Smooth muscle cell (in vitro differentiated cells): ENCODE results near the gene CCSER2. TPM values are rescaled to one million over a fixed set of nuclear protein-coding genes. Genes with fewer than 3 reads are reported as not detected.

Source experiments
- DNase-seq: peaks from one replicate; lab custom pipeline; 2025; ENCODE audit not compliant: unreplicated experiment; lab: John Stamatoyannopoulos, UW
- H2AFZ ChIP-seq: fragments of 200-600 bp; sonication (generic); 2 replicates; pipeline ENCODE4 v1.6.0; 2016; ENCODE audit warnings: antibody characterized with exemption, low read depth, mild to moderate bottlenecking
- H3F3A ChIP-seq: fragments of 200-600 bp; sonication (generic); 2 replicates; pipeline ENCODE4 v1.6.0; 2017; ENCODE audit warnings: antibody characterized with exemption, low read depth
- H3K27ac ChIP-seq: fragments of 200-600 bp; sonication (generic); 2 replicates; pipeline ENCODE4 v1.5.1; 2016; ENCODE audit warnings: low read depth, mild to moderate bottlenecking
- H3K27me3 ChIP-seq: fragments of 200-600 bp; sonication (generic); 2 replicates; pipeline ENCODE4 v1.6.1; 2016; ENCODE audit warnings: low read depth, mild to moderate bottlenecking
- H3K36me3 ChIP-seq: fragments of 200-600 bp; sonication (generic); 2 replicates; pipeline ENCODE4 v1.5.1; 2016; ENCODE audit warnings: low read depth
- H3K4me1 ChIP-seq: fragments of 200-600 bp; sonication (generic); 2 replicates; pipeline ENCODE4 v1.5.1; 2016; ENCODE audit warnings: low read depth
- H3K4me2 ChIP-seq: fragments of 200-600 bp; sonication (generic); 2 replicates; pipeline ENCODE4 v1.6.0; 2016; ENCODE audit warnings: mild to moderate bottlenecking
- H3K4me3 ChIP-seq: fragments of 200-600 bp; sonication (generic); 2 replicates; pipeline ENCODE4 v1.5.1; 2016; ENCODE audit warnings: mild to moderate bottlenecking
- H3K79me2 ChIP-seq: fragments of 200-600 bp; sonication (generic); 2 replicates; pipeline ENCODE4 v1.6.0; 2016; ENCODE audit warnings: low read depth, mild to moderate bottlenecking
- H3K9ac ChIP-seq: fragments of 200-600 bp; sonication (generic); 2 replicates; pipeline ENCODE4 v1.6.0; 2016; ENCODE audit warnings: low read depth
- H3K9me3 ChIP-seq: fragments of 200-600 bp; sonication (generic); replicated peaks from 2 replicates; pipeline ENCODE4 v1.5.1; 2016; ENCODE audit warnings: low read depth
- H4K20me1 ChIP-seq: fragments of 200-600 bp; sonication (generic); 2 replicates; pipeline ENCODE4 v1.6.0; 2016; ENCODE audit warnings: low read depth
- whole genome bisulfite sequencing: methylation state at CpG from one replicate; pipeline ENCODE4 v1.1.7; 2016; ENCODE audit warnings: low lambda C conversion rate; 5-methylcytosine and 5-hydroxymethylcytosine counted together
- polyA plus RNA-seq: library from polyadenylated mRNA; unstranded; fragments of >200 nt; fragmentation: Nextera tagmentation; extraction: Ambion mirVana; gene quantifications from 2 replicates; pipeline ENCODE4 v1.2.1, GENCODE V29; 2016
- total RNA-seq: library from RNA; depleted of rRNA; stranded (reverse); fragments of >200 nt; gene quantifications from 2 replicates; pipeline ENCODE4 v1.2.3, GENCODE V29; 2014
- TF ChIP-seq, protein P1 (sequence below): fragments of 200-600 bp; sonication (generic); IDR thresholded peaks from 2 replicates; pipeline ENCODE4 v1.5.1; 2017; ENCODE audit warnings: borderline replicate concordance, mild to moderate bottlenecking, antibody characterized with exemption; ENCODE audit not compliant: insufficient read depth, poor library complexity, severe bottlenecking

The CCSER2 gene
- total and polyA plus RNA-seq, 2 experiments from 2014 or later: 32.8 to 42.1 TPM

DNA sequence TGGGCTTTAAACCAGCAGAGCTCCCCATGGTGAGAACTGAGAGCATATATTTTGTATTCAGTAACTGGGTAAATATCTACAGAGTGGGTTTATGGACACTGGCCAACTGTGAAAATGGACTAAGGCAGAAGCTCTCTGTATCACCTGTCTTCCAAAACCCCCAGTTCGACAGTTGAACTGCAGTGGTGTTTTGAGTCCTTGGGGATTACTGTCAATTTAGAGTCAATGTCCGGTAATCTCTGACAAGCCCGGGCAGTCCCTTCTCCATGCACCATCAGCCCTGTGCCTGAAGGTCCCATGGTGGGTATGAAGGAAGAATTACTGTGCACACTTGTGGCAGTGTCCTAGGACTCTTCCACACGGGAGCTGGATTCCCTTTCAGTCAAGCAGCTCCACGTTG is 235.0 kb downstream of the CCSER2 start:
- TF ChIP-seq, protein P1, sequence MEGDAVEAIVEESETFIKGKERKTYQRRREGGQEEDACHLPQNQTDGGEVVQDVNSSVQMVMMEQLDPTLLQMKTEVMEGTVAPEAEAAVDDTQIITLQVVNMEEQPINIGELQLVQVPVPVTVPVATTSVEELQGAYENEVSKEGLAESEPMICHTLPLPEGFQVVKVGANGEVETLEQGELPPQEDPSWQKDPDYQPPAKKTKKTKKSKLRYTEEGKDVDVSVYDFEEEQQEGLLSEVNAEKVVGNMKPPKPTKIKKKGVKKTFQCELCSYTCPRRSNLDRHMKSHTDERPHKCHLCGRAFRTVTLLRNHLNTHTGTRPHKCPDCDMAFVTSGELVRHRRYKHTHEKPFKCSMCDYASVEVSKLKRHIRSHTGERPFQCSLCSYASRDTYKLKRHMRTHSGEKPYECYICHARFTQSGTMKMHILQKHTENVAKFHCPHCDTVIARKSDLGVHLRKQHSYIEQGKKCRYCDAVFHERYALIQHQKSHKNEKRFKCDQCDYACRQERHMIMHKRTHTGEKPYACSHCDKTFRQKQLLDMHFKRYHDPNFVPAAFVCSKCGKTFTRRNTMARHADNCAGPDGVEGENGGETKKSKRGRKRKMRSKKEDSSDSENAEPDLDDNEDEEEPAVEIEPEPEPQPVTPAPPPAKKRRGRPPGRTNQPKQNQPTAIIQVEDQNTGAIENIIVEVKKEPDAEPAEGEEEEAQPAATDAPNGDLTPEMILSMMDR: no peak
- Histone ChIP-seq H3K36me3 (no peaks in the 10 kb centered on the region), H3K4me1 (peaks cover 8% of the 10 kb centered on the region), H2AFZ (no peak overlapping the region), H3K9ac (no peak overlapping the region), H3K4me2 (no peak overlapping the region), H3K4me3 (no peak overlapping the region), H3K27ac (no peak overlapping the region), H3K79me2 (no peaks in the 10 kb centered on the region), H4K20me1 (no peaks in the 10 kb centered on the region), H3K27me3 (peaks cover 6% of the 10 kb centered on the region), H3F3A (no peaks in the 10 kb centered on the region), H3K9me3 (no peaks in the 10 kb centered on the region)
- 76% methylated on average over 5 of the region's 5 CpGs for WGBS
- DNase-seq: no peak

DNA sequence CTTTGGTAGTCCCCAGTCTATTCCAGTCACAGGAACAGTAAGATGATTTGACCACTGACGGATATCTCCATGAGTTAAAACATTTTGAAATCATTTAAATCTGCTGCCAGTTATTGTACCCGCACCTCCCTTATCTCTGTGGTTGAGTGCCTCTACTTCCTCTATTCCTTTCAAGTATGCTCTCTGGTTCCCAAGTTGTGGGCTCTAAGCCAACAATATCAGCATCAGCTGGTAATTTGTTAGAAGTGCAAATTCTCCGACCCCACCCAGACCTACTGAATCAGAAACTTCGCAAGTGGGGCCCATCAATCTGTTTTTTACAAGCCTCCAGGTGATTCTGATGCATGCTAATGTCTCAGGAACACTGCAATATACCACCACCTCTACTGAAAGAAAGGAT is 235.5 kb downstream of the CCSER2 start:
- no peaks in the 10 kb centered on the region for H3F3A ChIP-seq
- H3K79me2 ChIP-seq: no peaks in the 10 kb centered on the region
- 79% methylated on average over 4 of the region's 4 CpGs for WGBS
- no peak for DNase-seq
- TF ChIP-seq, protein P1: no peak
- H3K36me3 ChIP-seq: no peaks in the 10 kb centered on the region
- no peak overlapping the region for H3K9ac ChIP-seq
- H4K20me1 ChIP-seq: no peaks in the 10 kb centered on the region
- no peak overlapping the region for H3K27ac ChIP-seq
- no peaks in the 10 kb centered on the region for H3K9me3 ChIP-seq
- H3K4me2 ChIP-seq: no peak overlapping the region
- H3K4me3 ChIP-seq: no peak overlapping the region
- peaks cover 6% of the 10 kb centered on the region for H3K27me3 ChIP-seq
- H3K4me1 ChIP-seq: peaks cover 8% of the 10 kb centered on the region
- no peak overlapping the region for H2AFZ ChIP-seq

DNA sequence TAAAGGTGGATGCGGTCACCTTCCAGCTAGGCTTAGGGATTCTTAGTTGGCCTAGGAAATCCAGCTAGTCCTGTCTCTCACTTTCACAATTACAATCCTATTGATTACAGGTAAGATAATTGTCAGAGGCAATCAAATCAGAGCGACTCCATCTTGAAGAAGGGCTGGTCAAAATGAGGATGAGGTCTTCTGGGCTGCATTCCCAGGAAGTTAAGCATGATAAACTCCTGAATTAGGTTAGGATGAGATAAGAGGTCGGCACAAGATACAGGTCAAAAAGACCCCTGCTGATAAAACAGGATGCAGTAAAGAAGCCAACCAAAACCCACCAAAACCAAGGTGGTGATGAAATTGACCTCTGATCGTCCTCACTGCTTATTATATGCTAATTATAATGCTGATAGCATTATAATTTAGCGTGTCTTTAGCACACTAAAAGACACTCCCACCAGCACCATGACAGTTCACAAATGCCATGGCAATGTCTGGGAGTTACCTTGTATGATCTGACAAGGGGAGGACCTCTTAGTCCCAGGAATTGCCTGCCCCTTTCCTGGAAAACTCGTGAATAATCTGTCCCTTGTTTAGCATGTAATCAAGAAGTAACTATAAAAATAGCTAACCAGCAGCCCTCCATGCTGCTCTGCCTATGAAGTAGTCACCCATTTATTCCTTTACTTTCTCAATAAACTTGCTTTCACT is 237.6 kb downstream of the CCSER2 start:
- Histone ChIP-seq H3K79me2 (no peaks in the 10 kb centered on the region), H3K9ac (no peak overlapping the region), H3K4me3 (no peak overlapping the region), H3K4me2 (no peak overlapping the region), H3F3A (no peaks in the 10 kb centered on the region), H3K4me1 (peaks cover 8% of the 10 kb centered on the region), H3K9me3 (no peaks in the 10 kb centered on the region), H2AFZ (no peak overlapping the region), H3K27me3 (no peaks in the 10 kb centered on the region), H4K20me1 (no peaks in the 10 kb centered on the region), H3K27ac (no peak overlapping the region), H3K36me3 (no peaks in the 10 kb centered on the region)
- TF ChIP-seq, protein P1: no peak
- WGBS: 82% methylated on average over 6 of the region's 6 CpGs
- no peak for DNase-seq

DNA sequence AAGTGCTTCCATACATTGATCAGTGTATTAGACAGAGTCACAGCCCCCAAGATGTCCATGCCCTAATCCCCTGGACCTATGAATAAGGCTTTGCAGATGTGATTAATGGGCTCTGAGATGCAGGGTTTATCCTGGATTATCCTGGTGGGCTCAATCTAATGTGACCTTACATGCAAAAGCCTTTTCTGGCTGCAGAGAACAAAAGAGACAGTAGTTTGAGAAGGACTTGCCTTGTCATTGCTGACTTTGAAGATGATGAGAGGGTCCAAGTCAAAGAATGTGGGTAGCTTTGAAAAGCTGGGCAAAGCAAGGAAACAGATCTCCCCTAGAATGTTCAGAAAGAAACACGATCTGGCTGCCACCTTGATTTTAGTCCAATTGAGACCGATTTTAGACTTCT is 238.7 kb downstream of the CCSER2 start:
- peak overlapping the region; percentile 3 for H3K27ac ChIP-seq
- H3K36me3 ChIP-seq: no peaks in the 10 kb centered on the region
- DNase-seq: no peak
- TF ChIP-seq, protein P1: no peak
- WGBS: 8% methylated on average over 2 of the region's 2 CpGs
- no peaks in the 10 kb centered on the region for H3K27me3 ChIP-seq
- H4K20me1 ChIP-seq: no peaks in the 10 kb centered on the region
- H3K4me1 ChIP-seq: peaks cover 8% of the 10 kb centered on the region
- H3K9me3 ChIP-seq: no peaks in the 10 kb centered on the region
- no peaks in the 10 kb centered on the region for H3K79me2 ChIP-seq
- H3K9ac ChIP-seq: no peak overlapping the region
- no peaks in the 10 kb centered on the region for H3F3A ChIP-seq
- peak overlapping the region; percentile 76 for H3K4me2 ChIP-seq
- H2AFZ ChIP-seq: no peak overlapping the region
- no peak overlapping the region for H3K4me3 ChIP-seq
